ENCODE measurements around the gene TAS1R1. TPM values are rescaled to one million over a fixed set of nuclear protein-coding genes. Genes with fewer than 3 reads are reported as not detected.

The TAS1R1 gene
- total RNA-seq, result not detected
- polyA plus RNA-seq, result not detected
- long read RNA-seq, donor 1, result 0 reads
- long read RNA-seq, donor 2, result 0 reads
- long read RNA-seq, donor 3, partial matches to known transcripts, result 0 of 1 reads
- long read RNA-seq, donor 3, other reads (novel, unspliced or antisense), result 1 of 1 reads

DNA sequence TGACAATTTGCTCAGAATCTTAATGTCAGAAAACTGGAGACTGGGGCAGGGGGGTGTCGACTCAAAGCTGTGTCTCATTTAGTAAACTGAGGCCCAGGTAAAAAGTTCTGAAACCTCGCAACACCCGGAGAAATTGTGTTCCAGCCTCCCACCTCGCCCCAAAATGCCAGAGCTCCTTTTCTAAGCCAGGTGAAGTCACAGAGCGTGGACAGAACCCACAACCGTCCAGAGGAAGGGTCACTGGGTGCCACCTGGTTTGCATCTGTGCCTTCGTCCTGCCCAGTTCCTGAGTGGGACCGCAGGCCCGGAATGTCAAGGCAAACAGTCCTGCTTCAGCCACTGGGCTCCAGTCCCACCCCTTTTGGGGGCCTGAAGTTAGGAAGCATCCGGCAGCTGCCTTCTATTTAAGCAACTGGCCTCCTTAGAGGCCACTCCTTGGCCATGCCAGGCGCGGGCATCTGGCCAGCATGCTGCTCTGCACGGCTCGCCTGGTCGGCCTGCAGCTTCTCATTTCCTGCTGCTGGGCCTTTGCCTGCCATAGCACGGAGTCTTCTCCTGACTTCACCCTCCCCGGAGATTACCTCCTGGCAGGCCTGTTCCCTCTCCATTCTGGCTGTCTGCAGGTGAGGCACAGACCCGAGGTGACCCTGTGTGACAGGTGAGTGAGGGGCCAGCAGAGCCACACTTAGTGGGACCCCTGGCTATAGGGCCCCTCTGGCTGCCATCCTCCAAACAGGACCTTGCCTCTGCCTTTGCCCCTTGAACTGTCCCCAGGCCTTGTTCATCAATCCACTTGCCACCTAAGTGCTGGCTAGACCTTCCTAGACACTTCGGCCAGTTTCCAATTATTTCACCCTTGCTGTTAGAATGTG lies at the start of gene TAS1R1:
Gene TAS1R1 (plus strand): TSS at position 401 of the 872 bp plus-strand sequence. CDS start 67 bp downstream, at position 468.
- intact Hi-C loops (cut with DNase I), result loop anchor here in 8 of 10 donors (1.0 to 10.0 kb wide), 12 partner anchors 24 to 92 kb away; partner anchors contain the start of genes KLHL21 (in 1 of the 8), THAP3 (in 1 of the 8) and ZBTB48 (in 1 of the 8)
- Histone ChIP-seq H3K9me3 (no peaks in the 10 kb centered on the region), H3K36me3 (peaks cover 0 to 15% (median 9%) of the 10 kb centered on the region in 9 donors), H3K27me3 (no peaks in the 10 kb centered on the region), H3K4me3 (peak within 1 kb of the TSS; percentile 88 to 100 (median 96)), H3K27ac (peak within 1 kb of the TSS; percentile 70 to 90 (median 82)), H3K4me1 (peaks cover 4 to 24% (median 19%) of the 10 kb centered on the region in 12 donors)
- TF ChIP-seq POLR2A (IDR thresholded peaks at IDR 0.05), result no peak
- TF ChIP-seq, protein P1, sequence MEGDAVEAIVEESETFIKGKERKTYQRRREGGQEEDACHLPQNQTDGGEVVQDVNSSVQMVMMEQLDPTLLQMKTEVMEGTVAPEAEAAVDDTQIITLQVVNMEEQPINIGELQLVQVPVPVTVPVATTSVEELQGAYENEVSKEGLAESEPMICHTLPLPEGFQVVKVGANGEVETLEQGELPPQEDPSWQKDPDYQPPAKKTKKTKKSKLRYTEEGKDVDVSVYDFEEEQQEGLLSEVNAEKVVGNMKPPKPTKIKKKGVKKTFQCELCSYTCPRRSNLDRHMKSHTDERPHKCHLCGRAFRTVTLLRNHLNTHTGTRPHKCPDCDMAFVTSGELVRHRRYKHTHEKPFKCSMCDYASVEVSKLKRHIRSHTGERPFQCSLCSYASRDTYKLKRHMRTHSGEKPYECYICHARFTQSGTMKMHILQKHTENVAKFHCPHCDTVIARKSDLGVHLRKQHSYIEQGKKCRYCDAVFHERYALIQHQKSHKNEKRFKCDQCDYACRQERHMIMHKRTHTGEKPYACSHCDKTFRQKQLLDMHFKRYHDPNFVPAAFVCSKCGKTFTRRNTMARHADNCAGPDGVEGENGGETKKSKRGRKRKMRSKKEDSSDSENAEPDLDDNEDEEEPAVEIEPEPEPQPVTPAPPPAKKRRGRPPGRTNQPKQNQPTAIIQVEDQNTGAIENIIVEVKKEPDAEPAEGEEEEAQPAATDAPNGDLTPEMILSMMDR (IDR thresholded peaks at IDR 0.05), result no peak
- ATAC-seq, result peak in 2 of 4 donors; percentile 15 to 28
- WGBS, 4 donors, result 73 to 79% (median 77%) methylated on average over 19 of the region's 19 CpGs
- DNase-seq, result peak in 3 of 5 donors; percentile 48 to 61 (median 52)

DNA sequence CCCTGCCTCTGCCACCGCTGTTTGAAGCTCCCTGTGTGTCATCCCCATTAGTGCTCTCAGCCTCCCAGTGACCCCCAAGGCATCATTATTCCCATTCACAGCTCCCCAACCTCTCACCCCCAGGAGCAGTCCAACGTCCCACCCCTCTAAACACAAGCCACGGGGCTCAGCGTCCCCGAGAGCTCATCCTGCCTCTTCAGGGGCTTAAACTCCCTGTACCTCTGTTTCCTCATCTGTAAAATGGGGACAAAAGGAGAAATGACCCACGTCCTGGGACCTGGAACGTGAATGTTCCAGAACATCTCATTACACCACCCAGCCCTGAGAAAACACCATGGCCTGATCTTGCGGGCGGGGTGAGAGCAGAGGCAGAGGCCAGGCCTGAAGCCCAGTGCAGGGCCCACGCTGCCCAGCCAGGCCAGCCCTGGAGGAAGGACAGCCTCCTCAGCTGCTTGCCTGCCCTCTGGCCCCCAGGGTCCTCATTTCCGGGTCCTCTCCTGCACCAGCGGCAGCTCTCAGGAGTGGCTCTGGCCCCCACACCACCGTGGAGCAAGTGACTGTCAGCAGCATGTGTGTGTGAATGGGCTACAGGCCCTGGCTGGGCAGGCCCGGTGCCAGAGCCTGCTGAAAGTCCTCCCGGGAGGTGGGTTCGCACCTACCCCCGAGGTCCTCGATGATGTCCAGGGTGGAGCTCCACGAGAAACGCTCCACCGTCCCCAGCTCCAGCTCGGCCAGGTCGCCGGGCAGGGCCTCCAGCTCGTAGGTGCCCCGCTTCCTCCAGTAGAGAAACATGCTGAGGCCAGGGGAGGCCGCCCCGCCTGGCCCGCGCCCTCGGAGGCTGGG lies 49.5 kb upstream of the TAS1R1 start:
- H3K9me3 ChIP-seq, result no peaks in the 10 kb centered on the region
- H3K27me3 ChIP-seq, result no peaks in the 10 kb centered on the region
- ATAC-seq, result no peak
- 82 to 90% (median 88%) methylated on average over 20 to 31 of the region's 31 CpGs for WGBS, 4 donors
- peaks cover 2 to 38% (median 24%) of the 10 kb centered on the region in 12 donors for H3K4me1 ChIP-seq
- no peak overlapping the region for H3K4me3 ChIP-seq
- no peak overlapping the region for H3K27ac ChIP-seq
- H3K36me3 ChIP-seq, result no peaks in the 10 kb centered on the region
- intact Hi-C loops (cut with DNase I), result no loop called here
- no peak for TF ChIP-seq POLR2A (IDR thresholded peaks at IDR 0.05)
- TF ChIP-seq, protein P1 (IDR thresholded peaks at IDR 0.05), result no peak
- DNase-seq, result peak in 1 of 5 donors; percentile 47

DNA sequence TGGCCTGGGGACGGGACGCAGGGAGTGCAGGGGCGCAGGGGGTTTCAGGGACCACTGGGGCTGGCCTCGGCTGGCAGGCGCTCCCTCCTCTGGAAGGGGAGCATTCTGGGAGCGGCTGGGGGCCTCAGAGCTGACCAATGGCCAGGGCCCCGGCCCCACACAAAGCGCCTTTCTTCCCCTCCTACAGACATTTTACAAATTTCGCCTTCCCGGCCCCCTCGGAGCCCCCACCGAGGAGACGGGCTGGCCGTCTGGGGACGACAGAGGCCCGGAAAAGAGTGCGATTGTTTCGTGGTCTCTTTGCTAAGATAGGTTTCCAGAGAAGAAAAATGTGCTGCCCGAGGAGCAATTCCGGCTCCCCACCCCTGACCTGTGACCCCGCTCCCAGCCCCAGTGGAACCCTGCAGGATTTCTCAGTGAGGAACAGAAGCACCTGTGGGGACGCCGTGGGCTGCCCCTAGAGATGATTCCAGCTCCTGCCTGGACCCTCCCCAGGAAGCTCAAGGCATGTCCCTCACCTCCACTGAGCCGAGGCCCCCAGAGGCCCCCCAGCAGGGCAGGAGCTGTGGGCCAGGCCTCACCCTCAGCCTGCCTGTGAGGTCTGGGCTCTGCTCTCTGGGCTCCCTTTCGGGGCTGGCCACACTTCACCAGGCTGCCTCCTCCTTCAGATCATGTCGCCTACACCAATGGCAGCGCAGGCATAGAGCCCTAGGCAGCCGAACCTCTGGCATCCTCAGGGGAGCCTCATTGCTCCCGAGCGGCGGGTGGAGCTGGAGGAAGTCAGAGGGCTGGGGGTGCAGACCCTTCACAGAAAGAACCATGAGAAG lies 48.7 kb upstream of the TAS1R1 start:
- H3K27ac ChIP-seq, result no peak overlapping the region
- H3K4me3 ChIP-seq, result no peak overlapping the region
- peaks cover 2 to 29% (median 16%) of the 10 kb centered on the region in 12 donors for H3K4me1 ChIP-seq
- WGBS, 4 donors, result 80 to 85% (median 83%) methylated on average over 22 to 31 of the region's 31 CpGs
- H3K9me3 ChIP-seq, result no peaks in the 10 kb centered on the region
- TF ChIP-seq, protein P1 (IDR thresholded peaks at IDR 0.05), result no peak
- no peak for TF ChIP-seq POLR2A (IDR thresholded peaks at IDR 0.05)
- H3K36me3 ChIP-seq, result no peaks in the 10 kb centered on the region
- H3K27me3 ChIP-seq, result no peaks in the 10 kb centered on the region
- ATAC-seq (no peak), DNase-seq (peak in 2 of 5 donors; percentile 28 to 57)
- intact Hi-C loops (cut with DNase I), result no loop called here

All from heart left ventricle (tissue), 16 donors.